HL-60/S4 treated with retinoic acid at 250 ng/mL for 4 days and 3 days (cell line): ENCODE results near the gene TMEM255B.

Experiments
- in situ Hi-C: fragments of 300-500 bp; cut with MboI; formaldehyde crosslinking; loops from 2 replicates; pipeline ENCODE4 v1.7.0; 2022; ENCODE audit warnings: low sequenced_read_pairs

TMEM255B gene

GRCh38 chr13:113845723-113846635 is 87.0 kb downstream of the TMEM255B start:
- in situ Hi-C loops, result no loop called here

GRCh38 chr13:113846636-113847318 is 87.8 kb downstream of the TMEM255B start:
- in situ Hi-C loops, result no loop called here

DNA sequence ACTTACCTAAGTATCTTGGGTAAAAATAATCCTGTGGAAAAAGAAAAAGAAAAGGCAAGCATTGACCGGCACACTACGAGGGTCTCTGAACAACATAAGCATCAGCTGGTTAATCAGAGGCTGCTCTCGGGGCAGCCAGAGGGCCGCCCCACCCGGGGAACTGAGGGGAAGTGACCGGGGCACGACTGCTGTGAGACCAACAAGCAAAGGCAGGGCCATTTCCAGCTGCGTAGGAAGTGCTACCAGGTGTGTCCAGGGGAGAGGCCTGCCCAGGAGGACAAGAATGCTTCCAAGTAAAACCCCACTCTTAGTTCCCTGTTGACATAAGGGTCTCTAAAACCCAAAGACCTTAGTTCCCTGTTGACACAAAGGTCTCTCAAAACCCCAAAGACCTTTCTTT is 89.0 kb downstream of the TMEM255B start:
- in situ Hi-C loops, result no loop called here

DNA sequence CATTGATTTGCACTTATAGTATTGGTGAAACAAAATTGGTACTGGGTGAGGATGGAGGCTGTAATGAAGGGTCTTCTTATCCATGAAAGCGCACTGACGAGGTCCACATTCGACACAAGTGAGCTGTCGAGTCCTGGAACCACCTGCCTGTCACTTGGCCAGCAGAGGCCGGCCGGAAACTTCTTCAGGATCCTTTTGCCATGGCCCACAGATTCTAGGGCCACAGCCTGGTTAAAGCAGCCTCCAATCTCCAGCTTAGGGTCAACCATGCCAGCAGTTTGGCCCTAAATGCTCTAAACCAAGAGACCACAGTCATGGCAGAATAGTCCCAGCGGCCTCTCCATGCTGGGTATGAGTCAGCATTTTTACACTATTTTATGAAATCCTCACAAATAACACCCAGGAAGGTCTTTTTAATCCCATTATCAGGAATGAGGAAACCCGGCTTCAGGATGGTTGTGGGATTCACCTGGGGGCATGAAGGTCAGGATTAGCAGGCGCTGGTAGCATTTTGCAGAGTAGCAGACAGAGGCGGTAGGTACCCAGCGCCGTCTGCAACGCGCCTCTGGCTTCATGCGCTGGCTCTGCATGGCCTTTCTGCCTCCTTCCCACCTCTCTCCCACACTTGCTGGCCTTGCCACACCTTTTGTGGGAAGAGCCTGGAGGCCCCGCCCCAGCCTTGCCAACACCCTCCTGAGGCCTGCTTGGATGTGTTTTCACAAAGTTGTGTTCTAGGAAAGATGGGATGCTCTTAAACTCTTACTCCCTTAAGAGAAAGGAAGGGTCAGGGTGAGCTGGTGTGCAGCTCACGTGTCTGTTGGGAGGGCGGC is 89.6 kb downstream of the TMEM255B start:
- in situ Hi-C loops, result no loop called here

DNA sequence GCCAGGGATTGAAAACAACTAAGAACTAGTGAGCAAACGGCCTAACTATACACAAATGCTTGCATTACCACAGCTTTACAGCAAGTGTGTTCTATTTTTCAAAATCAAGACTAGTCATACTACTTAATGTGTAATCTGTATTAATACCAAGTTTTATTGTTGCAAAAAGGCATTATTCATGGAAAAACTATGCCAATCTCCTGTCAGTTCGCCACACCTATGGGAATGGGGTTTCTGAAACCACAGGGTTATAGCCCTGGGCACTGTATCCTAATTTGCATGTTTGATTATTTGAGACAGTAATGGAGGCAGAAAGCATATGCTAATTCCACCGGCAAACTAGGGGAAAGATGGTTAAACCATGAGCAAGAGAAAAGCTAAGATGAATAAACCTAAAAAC is 90.5 kb downstream of the TMEM255B start:
- in situ Hi-C loops, result no loop called here

DNA sequence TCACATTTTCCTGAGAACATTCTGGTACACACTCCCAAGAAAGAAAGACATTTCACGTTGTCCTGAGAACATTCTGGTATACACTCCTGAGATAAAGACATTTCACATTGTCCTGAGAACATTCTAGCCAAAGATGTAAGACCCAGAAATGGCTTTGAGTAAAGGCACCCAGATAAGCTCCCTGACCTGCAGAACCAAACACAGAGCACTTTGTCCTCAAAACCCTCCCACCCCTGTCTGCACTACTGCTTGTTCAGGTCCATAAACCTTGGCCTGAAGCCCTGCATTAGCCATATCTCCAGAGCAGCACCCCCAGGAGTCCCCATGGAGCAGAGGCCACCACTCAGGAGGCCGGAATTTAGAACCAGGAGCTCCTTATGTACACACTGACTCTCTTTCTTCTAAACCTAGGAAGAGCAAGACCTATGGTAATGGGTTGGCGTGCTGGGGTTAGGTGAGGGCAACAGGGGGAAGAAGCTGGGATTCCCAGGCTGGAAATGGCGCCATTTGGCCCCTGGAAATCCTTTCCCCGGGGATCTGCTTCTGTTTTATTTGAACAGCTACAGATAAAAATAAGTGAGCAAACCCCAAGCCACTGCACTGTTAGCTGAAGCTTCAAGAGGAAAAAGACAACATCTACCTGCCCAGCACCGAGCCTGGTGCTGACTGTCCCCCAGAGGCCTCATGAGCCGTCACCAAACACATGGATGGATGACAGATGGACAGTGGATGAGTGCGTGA is 91.1 kb downstream of the TMEM255B start:
- in situ Hi-C loops, result no loop called here

- in situ Hi-C loops, result no loop called here
Measured at GRCh38 chr13:113850722-113851479, 91.9 kb downstream of the TMEM255B start.

- in situ Hi-C loops, result no loop called here
Measured at GRCh38 chr13:113851480-113851803, 92.4 kb downstream of the TMEM255B start.

- in situ Hi-C loops, result no loop called here
Measured at GRCh38 chr13:113851826-113852535, 93.0 kb downstream of the TMEM255B start.

DNA sequence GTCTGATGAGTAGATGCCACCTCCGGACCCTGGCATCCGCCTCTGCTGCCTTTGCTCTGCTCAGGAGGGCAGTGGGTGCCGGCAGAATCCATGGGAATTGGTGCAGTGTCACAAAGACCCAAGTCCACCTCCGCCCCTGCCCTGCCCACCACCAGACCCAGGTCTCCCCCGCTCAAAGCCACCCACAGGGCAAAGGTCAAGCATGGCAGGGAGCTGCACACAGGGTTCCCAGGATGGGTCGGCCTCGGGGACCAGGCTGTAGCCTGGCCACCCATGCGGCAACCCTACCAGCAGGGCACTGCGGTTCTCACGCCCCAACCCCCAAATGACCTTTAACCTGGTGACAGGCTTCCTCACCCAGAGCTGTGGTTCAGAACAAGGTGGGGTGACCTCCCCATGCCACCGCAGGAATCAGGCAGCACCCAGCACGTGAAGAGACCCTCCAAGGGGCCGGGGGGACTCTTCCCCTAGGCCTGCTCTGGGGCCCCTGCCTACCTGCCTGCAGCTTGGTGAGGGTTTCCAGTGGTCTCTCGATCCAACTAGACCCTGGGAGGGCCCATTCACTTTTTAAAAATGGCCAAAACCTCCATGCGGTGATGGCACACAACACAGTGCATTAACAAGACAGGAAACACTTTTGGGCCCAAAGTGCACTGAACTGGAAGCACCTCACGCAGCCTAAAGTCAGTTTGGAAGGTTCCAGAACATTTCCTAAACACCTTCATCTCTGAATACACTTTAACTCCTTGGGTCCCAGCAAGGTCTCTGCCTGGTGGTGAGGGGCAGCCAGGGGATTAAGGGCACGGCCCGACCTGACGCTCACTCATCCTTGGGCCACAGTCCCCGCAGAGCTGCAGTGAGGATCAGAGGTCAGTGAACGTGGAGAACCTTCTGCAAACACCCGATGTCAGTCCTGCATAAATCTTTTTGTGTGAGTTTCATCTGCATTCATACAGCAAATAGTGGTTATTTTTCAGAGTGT is 93.8 kb downstream of the TMEM255B start:
- in situ Hi-C loops, result no loop called here

DNA sequence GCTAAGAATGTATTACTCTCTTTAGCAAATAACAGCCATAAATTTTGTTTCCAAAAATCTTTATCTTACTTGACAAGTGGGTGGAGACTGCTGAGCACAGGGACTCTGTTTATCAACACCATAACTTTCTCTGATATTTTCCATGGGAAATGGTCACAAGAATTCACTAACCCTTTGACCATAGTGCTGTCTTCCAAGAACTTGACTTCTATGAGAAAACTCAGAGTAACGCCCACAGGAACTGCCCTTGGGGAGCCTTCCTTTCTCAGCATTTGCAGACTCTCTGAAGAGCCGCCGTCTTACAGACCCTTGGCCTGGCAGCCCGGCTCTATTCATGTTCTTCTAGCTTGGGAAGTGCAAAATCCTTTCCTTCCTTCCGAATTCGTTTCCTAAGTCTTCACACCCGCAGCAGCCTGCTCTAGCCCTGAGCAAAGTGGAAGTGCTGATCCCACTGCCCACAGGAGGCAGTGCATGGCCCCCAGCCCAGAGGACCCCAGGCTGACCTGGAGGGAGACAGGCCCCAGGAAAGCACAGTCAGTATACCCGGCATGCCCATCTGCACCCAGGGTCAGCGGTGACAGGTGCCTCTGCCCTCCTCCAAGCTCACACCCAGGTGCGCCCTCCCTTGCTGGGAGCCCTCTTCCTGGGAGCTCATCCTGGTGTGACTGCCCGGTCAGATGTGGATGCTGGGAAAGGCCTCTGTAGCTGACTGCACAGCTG is 94.7 kb downstream of the TMEM255B start:
- in situ Hi-C loops, result no loop called here

DNA sequence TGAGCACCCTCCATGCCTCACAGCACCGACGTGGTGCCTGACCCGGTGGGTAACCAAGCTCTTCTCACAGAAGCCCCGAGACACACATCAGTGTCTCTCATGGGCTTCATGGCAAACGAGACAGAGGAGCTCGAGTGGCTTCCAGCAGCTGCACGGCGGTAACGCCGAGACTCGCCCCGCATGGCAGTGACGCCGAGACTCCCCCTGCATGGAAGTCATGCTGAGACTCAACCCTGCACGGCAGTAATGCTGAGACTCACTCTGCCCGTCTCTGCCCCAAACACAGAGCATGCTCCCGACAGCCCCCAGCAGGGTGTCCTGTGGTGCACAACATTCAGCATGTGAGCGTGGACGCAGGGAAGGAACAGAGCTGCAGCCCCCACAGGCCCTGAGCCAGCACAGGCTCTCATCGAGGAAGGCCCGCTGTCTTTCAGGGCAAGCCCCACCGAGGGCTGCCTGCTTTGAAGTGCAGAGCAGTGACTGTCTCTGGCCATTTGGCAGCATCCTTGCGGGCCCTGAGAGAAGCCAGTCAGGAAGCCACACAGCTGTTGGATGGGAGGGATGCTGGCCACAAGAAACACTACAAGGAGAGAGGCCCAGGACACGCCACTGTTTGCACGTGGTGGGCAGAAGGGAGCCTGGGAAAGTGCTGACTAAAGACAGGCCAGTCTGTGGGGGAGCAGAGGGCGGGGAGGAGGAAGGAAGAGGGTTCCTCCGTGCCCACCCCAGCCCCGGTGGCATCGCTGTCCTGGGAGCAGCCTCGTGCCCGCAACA is 95.4 kb downstream of the TMEM255B start:
- in situ Hi-C loops, result no loop called here

DNA sequence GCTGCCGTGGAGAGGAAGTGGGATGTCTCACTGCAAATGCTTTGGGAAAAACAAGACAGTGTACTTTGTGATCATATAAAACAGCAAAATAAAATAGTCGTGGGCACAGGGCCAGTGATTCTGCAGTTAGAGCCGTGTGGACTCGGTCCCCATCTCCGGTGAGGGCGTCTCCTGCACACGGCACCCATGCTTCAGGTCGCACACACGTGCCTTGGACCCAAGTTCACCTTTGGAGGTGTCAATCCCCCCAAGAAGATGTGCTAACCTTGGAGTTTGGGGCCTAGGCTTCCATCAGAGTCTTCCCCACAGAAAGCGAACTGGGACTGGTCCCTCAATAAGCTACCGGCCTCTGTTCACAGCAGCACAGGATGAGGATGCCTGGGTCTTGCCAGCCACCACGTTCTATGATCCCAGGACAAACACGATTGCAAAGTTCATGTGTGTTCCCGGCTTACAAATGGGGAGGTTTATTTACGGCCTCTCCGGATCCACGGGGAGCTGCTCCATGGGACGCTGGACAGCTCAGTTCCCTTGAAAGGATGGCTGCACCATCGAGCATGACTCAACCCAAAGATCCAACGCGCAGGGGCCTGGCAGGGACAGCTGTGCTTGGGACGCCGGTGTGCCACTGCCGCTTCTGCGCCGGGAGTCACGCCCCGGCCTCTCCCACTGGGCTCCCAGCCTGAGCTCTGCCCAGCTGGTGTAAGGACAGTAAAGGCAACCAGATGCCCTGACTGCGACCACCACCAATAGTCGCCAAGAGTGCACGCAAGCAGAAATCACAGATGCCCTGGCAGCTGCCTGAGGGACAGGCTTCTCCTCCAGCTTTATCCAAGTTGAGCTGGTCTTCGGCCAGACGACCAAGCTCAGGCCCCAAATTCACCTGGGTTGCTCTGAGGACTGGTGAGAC is 96.2 kb downstream of the TMEM255B start:
- in situ Hi-C loops, result no loop called here

DNA sequence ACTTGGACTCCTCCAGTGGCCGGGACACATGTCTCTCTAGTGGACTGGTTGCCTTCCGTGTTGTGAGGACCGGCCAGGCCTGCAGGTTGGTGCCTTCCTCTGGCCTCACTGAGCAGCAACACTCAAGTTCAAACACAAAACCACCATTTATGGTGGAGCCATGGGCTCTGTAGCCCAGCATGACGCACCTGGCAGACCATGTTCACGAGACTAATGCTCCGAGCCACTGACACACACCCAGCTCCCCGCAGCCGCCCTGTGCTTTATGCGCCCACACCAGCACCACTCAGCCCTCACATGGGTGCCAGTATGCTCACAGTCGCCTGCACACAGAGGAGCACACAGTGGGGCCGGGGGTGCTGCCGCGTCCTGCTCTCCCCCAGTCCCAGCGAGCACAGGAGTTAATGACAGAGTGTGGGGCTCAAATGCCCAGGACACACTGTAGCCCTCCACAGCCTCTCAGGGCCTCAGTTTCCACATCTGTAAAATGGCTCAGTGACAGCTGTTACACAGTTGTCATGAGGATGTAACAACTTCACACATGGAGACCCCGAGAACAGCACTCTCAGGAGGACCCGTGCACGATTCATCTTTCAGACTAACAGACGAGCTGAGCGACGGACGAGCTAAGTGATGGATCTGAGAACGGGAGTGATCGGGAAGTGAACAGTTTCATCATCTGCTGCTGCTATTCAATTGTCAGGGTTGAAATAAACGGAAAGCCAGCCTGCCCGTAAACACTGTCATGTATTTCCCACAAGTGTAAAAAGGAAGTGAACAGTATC is 97.1 kb downstream of the TMEM255B start:
- in situ Hi-C loops, result no loop called here

DNA sequence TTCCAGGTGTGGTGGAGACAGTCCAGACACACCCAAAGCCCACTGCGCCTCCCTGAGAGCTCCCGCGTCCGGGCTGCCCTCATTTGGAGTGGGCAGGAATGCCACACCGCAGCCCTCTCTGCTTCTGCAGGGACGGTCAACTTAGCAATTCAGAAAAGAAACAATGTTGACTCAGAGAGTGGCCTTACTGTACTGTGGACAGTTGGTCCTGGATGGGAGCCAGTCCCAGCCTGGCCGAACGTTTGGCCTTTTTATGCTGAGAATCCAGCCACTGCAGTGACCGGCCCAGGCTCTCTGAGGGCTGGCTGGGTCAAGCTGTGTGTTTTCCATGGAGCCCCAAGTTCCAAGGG is 97.7 kb downstream of the TMEM255B start:
- in situ Hi-C loops, result no loop called here
